Keratinocyte (primary cell): ENCODE data around the gene COG5.

Source experiments
- CTCF ChIP-seq, 3 experiments: IDR thresholded peaks in 1 of 3; conservative IDR thresholded peaks in 1 of 3; optimal IDR thresholded peaks in 1 of 3; 2 replicates in 2 of 3; 3 replicates in 1 of 3; pipeline versions ENCODE3 to v1.5.1; 2011; ENCODE audit warnings: low read length in 3 of 3, mild to moderate bottlenecking in 3 of 3, moderate library complexity in 2 of 3, control low read depth in 1 of 3, inconsistent platforms in 1 of 3; ENCODE audit not compliant: insufficient read depth in 2 of 3; ENCODE audit errors: extremely low read depth in 1 of 3
- EZH2 ChIP-seq: IDR thresholded peaks from one replicate; pipeline ENCODE4 v1.6.1; 2012; ENCODE audit warnings: inconsistent platforms, mild to moderate bottlenecking, low read length, moderate library complexity

- no peak for TF ChIP-seq CTCF (optimal IDR thresholded peaks at IDR 0.05 in 1 of 3, IDR thresholded peaks at IDR 0.05 in 1 of 3, conservative IDR thresholded peaks at IDR 0.05 in 1 of 3; ENCODE audit: extremely low read depth in 1 of 3, insufficient read depth in 2 of 3, low read length in 3 of 3)
- TF ChIP-seq EZH2: no peak
Measured at GRCh38 chr7:107230334-107230733, 333.4 kb downstream of the COG5 start.
